ENCODE results near the gene HAUS1.
"Not testable (repeated sequence)": the region's sequence is repeated elsewhere in the genome, so short reads cannot be mapped to it uniquely, and the experiment has no call there.

Gene HAUS1

GRCh38 chr18:46084431-46084830 is 19.8 kb upstream of the HAUS1 start:
- DNase-seq (ENCODE audit: low read depth, low spot score) = no peak
- no peak overlapping the region for H3K27ac ChIP-seq

GRCh38 chr18:46088501-46088900 is 15.7 kb upstream of the HAUS1 start:
- not testable (repeated sequence) for DNase-seq (ENCODE audit: low read depth, low spot score); H3K27ac ChIP-seq

GRCh38 chr18:46095532-46095931 is 8.7 kb upstream of the HAUS1 start:
- H3K27ac ChIP-seq = no peak overlapping the region
- no peak for DNase-seq (ENCODE audit: low read depth, low spot score)

GRCh38 chr18:46096651-46097300 is 7.4 kb upstream of the HAUS1 start:
- peak overlapping the region; percentile 73 for H3K27ac ChIP-seq
- DNase-seq (ENCODE audit: low read depth, low spot score) = no peak

- H3K27ac ChIP-seq = peak overlapping the region; percentile 73
- no peak for DNase-seq (ENCODE audit: low read depth, low spot score)
Measured at GRCh38 chr18:46097431-46097800, 6.8 kb upstream of the HAUS1 start.

GRCh38 chr18:46097801-46098615 is 6.2 kb upstream of the HAUS1 start, which contains the start of gene ATP5F1A:
Gene ATP5F1A, minus strand, starts transcription at chr18:46098296. Its CDS starts 65 bp downstream, at chr18:46098231.
- DNase-seq (ENCODE audit: low read depth, low spot score) = no peak
- H3K27ac ChIP-seq = peak within 1 kb of the TSS; percentile 73

GRCh38 chr18:46098616-46098933 is 5.6 kb upstream of the HAUS1 start:
- H3K27ac ChIP-seq = peak overlapping the region; percentile 73
- no peak for DNase-seq (ENCODE audit: low read depth, low spot score)

GRCh38 chr18:46099463-46099862 is 4.7 kb upstream of the HAUS1 start:
- H3K27ac ChIP-seq = no peak overlapping the region
- DNase-seq (ENCODE audit: low read depth, low spot score) = no peak

- DNase-seq (ENCODE audit: low read depth, low spot score) = no peak
- no peak overlapping the region for H3K27ac ChIP-seq
Measured at GRCh38 chr18:46109386-46109785, 5.2 kb downstream of the HAUS1 start.

GRCh38 chr18:46110406-46110805 is 6.2 kb downstream of the HAUS1 start:
- H3K27ac ChIP-seq = no peak overlapping the region
- no peak for DNase-seq (ENCODE audit: low read depth, low spot score)

GRCh38 chr18:46113751-46114150 is 9.6 kb downstream of the HAUS1 start:
- H3K27ac ChIP-seq = no peak overlapping the region
- no peak for DNase-seq (ENCODE audit: low read depth, low spot score)

- not testable (repeated sequence) for H3K27ac ChIP-seq
Measured at GRCh38 chr18:46126625-46127024, 22.4 kb downstream of the HAUS1 start.

GRCh38 chr18:46130061-46130460 is 25.9 kb downstream of the HAUS1 start:
- DNase-seq (ENCODE audit: low read depth, low spot score) = no peak
- H3K27ac ChIP-seq = no peak overlapping the region

More at GRCh38 chr18:46126625-46127024, 22.4 kb downstream of the HAUS1 start:
- not testable (repeated sequence) for DNase-seq (ENCODE audit: low read depth, low spot score)

GRCh38 chr18:46130549-46130948 is 26.4 kb downstream of the HAUS1 start:
- not testable (repeated sequence) for H3K27ac ChIP-seq; DNase-seq (ENCODE audit: low read depth, low spot score)

- no peak for DNase-seq (ENCODE audit: low read depth, low spot score)
- H3K27ac ChIP-seq = no peak overlapping the region
Measured at GRCh38 chr18:46133534-46133933, 29.3 kb downstream of the HAUS1 start.

GRCh38 chr18:46134920-46135675 is 30.9 kb downstream of the HAUS1 start:
- no peak for DNase-seq (ENCODE audit: low read depth, low spot score)
- H3K27ac ChIP-seq = no peak overlapping the region

- H3K27ac ChIP-seq = no peak overlapping the region
- DNase-seq (ENCODE audit: low read depth, low spot score) = no peak
Measured at GRCh38 chr18:46140173-46140572, 36.0 kb downstream of the HAUS1 start.

GRCh38 chr18:46141199-46141598 is 37.0 kb downstream of the HAUS1 start:
- H3K27ac ChIP-seq = no peak overlapping the region

GRCh38 chr18:46148810-46149209 is 44.6 kb downstream of the HAUS1 start:
- no peak for DNase-seq (ENCODE audit: low read depth, low spot score)
- H3K27ac ChIP-seq = no peak overlapping the region

More at GRCh38 chr18:46141199-46141598, 37.0 kb downstream of the HAUS1 start:
- no peak for DNase-seq (ENCODE audit: low read depth, low spot score)

- peak overlapping the region; percentile 75 for H3K27ac ChIP-seq
- DNase-seq (ENCODE audit: low read depth, low spot score) = peak; percentile 33
Measured at GRCh38 chr18:46152436-46152807, 48.2 kb downstream of the HAUS1 start.

Measured in epithelial cell of prostate (primary cell).